Neural cell (in vitro differentiated cells): ENCODE data around the gene PDCD1LG2. TPM values are rescaled to one million over a fixed set of nuclear protein-coding genes. Genes with fewer than 3 reads are reported as not detected.

ENCODE experiments used
- H2AFZ ChIP-seq: fragments of 200-600, 300-800 bp; sonication (generic), shearing (Covaris generic); 2 replicates; pipeline ENCODE4 v1.6.0; 2014; ENCODE audit warnings: low read depth, mild to moderate bottlenecking, antibody characterized with exemption, low read length, moderate library complexity
- H3F3A ChIP-seq: fragments of 200-600 bp; shearing (Covaris generic); 2 replicates; pipeline ENCODE4 v1.6.1; 2016; ENCODE audit warnings: mild to moderate bottlenecking, moderate library complexity, mixed read lengths, antibody characterized with exemption, low read length; ENCODE audit not compliant: insufficient read depth, poor library complexity, severe bottlenecking
- H3K27ac ChIP-seq: fragments of 200-600, 300-800 bp; sonication (generic), shearing (Covaris generic); 2 replicates; pipeline ENCODE4 v1.5.1; 2014; ENCODE audit warnings: mild to moderate bottlenecking, low read length, moderate library complexity
- H3K27me3 ChIP-seq: fragments of 300-800, 200-600 bp; sonication (generic), shearing (Covaris generic); 2 replicates; pipeline ENCODE4 v1.6.0; 2014; ENCODE audit warnings: mild to moderate bottlenecking, low read depth, low read length, moderate library complexity; ENCODE audit not compliant: insufficient read depth
- H3K36me3 ChIP-seq: fragments of 300-800, 200-600 bp; sonication (generic), shearing (Covaris generic); 2 replicates; pipeline ENCODE4 v1.5.1; 2014; ENCODE audit warnings: mild to moderate bottlenecking, antibody characterized with exemption, low read length, moderate library complexity; ENCODE audit not compliant: insufficient read depth
- H3K4me2 ChIP-seq: fragments of 300-800, 200-600 bp; sonication (generic), shearing (Covaris generic); 2 replicates; pipeline ENCODE4 v1.6.0; 2014; ENCODE audit warnings: mild to moderate bottlenecking, low read length
- H3K4me3 ChIP-seq: fragments of 300-800, 200-600 bp; sonication (generic), shearing (Covaris generic); 2 replicates; pipeline ENCODE4 v1.5.1; 2014; ENCODE audit warnings: mild to moderate bottlenecking, low read length, moderate library complexity
- H3K79me2 ChIP-seq: fragments of 200-600 bp; shearing (Covaris generic); replicated peaks from 2 replicates; pipeline ENCODE4 v1.6.0; 2014; ENCODE audit warnings: mild to moderate bottlenecking, low read length, moderate library complexity; ENCODE audit not compliant: insufficient read depth
- H3K9ac ChIP-seq: fragments of 300-800, 200-600 bp; sonication (generic), shearing (Covaris generic); 2 replicates; pipeline ENCODE4 v1.6.1; 2016; ENCODE audit warnings: mild to moderate bottlenecking, low read length, mixed read lengths
- H3K9me2 ChIP-seq: fragments of 200-600 bp; shearing (Covaris generic); 2 replicates; pipeline ENCODE4 v1.6.1; 2016; ENCODE audit warnings: mild to moderate bottlenecking, low read length, mixed read lengths; ENCODE audit not compliant: insufficient read depth
- H3K9me3 ChIP-seq: fragments of 200-600, 300-800 bp; sonication (generic), shearing (Covaris generic); 2 replicates; pipeline ENCODE4 v1.6.1; 2016; ENCODE audit warnings: mild to moderate bottlenecking, mixed run types, low read length, moderate library complexity, mixed read lengths
- H4K20me1 ChIP-seq: fragments of 200-600 bp; shearing (Covaris generic); 2 replicates; pipeline ENCODE4 v1.6.1; 2016; ENCODE audit warnings: mild to moderate bottlenecking, mixed run types; ENCODE audit not compliant: insufficient read depth
- CTCF ChIP-seq: fragments of 450-650 bp; IDR thresholded peaks from 2 replicates; pipeline ENCODE4 v1.5.1; 2014; ENCODE audit warnings: antibody characterized with exemption, mild to moderate bottlenecking, moderate library complexity; ENCODE audit not compliant: poor library complexity, severe bottlenecking
- EZH2 ChIP-seq: fragments of 200-600, 300-800 bp; shearing (Covaris generic), sonication (generic); IDR thresholded peaks from 2 replicates; pipeline ENCODE4 v1.6.1; 2014; ENCODE audit warnings: antibody characterized with exemption, low read length, borderline replicate concordance, mild to moderate bottlenecking; ENCODE audit not compliant: insufficient read depth, poor library complexity, severe bottlenecking
- MXI1 ChIP-seq: fragments of 450-650 bp; conservative IDR thresholded peaks from 2 replicates; pipeline ENCODE4 v1.6.1; 2014; ENCODE audit warnings: antibody characterized with exemption, mild to moderate bottlenecking; ENCODE audit not compliant: poor library complexity, severe bottlenecking
- POLR2AphosphoS5 ChIP-seq: IDR thresholded peaks from 2 replicates; pipeline ENCODE4 v1.6.1; 2012
- RAD21 ChIP-seq: fragments of 450-650 bp; conservative IDR thresholded peaks from 2 replicates; pipeline ENCODE4 v1.6.1; 2014; ENCODE audit warnings: antibody characterized with exemption, mild to moderate bottlenecking, moderate library complexity
- REST ChIP-seq: IDR thresholded peaks from 2 replicates; pipeline ENCODE4 v1.6.1; 2012; ENCODE audit warnings: borderline replicate concordance
- SMC3 ChIP-seq: fragments of 450-650 bp; conservative IDR thresholded peaks from 2 replicates; pipeline ENCODE4 v1.6.1; 2014; ENCODE audit warnings: antibody characterized with exemption, mild to moderate bottlenecking, moderate library complexity; ENCODE audit not compliant: poor library complexity
- TAF1 ChIP-seq: IDR thresholded peaks from 2 replicates; pipeline ENCODE4 v1.6.1; 2012; ENCODE audit warnings: low read depth
- polyA plus RNA-seq: library from polyadenylated mRNA; depleted of rRNA; stranded (reverse); fragments of >200 nt; gene quantifications from 2 replicates; pipeline ENCODE4 v1.2.3, GENCODE V29; 2014

The PDCD1LG2 gene
- polyA plus RNA-seq, 1 donor from 2014 or later = not detected

DNA sequence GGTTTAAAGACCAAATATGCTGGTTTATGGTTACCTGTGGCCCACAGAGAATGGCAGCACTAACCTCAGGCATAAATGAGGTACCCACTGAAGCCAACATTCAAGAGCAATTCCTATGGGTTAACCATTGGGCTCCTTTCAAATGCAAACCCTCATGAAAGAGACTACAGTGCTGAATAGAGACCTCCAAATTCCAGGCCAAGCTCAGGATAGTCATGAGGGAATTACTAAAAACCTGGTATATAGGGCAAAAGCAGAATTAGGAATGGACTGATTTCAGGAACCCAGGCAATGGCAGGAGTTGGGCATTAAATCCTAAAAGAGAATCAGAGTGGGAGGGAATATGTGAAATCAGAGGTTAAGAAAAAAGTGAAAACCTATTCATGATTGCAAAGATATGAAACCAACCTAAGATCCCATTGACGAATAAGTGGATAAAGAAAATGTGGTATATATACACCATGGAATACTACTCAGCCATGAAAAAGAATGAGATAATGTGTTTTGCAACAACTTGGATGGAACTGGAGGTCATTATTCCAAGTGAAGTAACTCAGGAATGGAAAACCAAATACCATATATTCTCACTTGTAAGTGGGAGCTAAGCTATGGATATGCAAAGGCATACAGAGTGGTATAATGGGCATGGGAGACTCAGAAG is 51.6 kb downstream of the PDCD1LG2 start:
- H3K9ac ChIP-seq = no peak overlapping the region
- H3K27me3 ChIP-seq = no peaks in the 10 kb centered on the region
- H3K27ac ChIP-seq = no peak overlapping the region
- TF ChIP-seq EZH2 (no peak), RAD21 (no peak), SMC3 (no peak), TAF1 (no peak), REST (no peak)
- no peaks in the 10 kb centered on the region for H3K79me2 ChIP-seq
- no peak overlapping the region for H2AFZ ChIP-seq
- H4K20me1 ChIP-seq = no peaks in the 10 kb centered on the region
- no peaks in the 10 kb centered on the region for H3K9me3 ChIP-seq
- H3K9me2 ChIP-seq = no peaks in the 10 kb centered on the region
- H3K36me3 ChIP-seq = no peaks in the 10 kb centered on the region
- no peak overlapping the region for H3K4me2 ChIP-seq
- no peak overlapping the region for H3K4me3 ChIP-seq
- no peaks in the 10 kb centered on the region for H3F3A ChIP-seq

GRCh38 chr9:5562806-5563416 is 52.6 kb downstream of the PDCD1LG2 start:
- H3K27me3 ChIP-seq = no peaks in the 10 kb centered on the region
- H3K9me3 ChIP-seq = no peaks in the 10 kb centered on the region
- H3K79me2 ChIP-seq = no peaks in the 10 kb centered on the region
- no peaks in the 10 kb centered on the region for H3F3A ChIP-seq
- H3K4me3 ChIP-seq = no peak overlapping the region
- H4K20me1 ChIP-seq = no peaks in the 10 kb centered on the region
- no peak for TF ChIP-seq EZH2
- TF ChIP-seq TAF1 = no peak
- TF ChIP-seq REST = no peak
- TF ChIP-seq MXI1 = no peak
- TF ChIP-seq SMC3 = no peak
- TF ChIP-seq CTCF = no peak
- no peak for TF ChIP-seq POLR2AphosphoS5
- TF ChIP-seq RAD21 = no peak
- H2AFZ ChIP-seq = no peak overlapping the region
- no peak overlapping the region for H3K9ac ChIP-seq
- H3K27ac ChIP-seq = no peak overlapping the region
- H3K4me2 ChIP-seq = no peak overlapping the region
- H3K9me2 ChIP-seq = no peaks in the 10 kb centered on the region
- H3K36me3 ChIP-seq = no peaks in the 10 kb centered on the region
